Activated CD8-positive, alpha-beta memory T cell treated with anti-CD3 and anti-CD28 coated beads, Interleukin-2, amount 50 U/mL, for 24 hours (primary cell): ENCODE measurements around the gene NAV2.
"Not testable (repeated sequence)": the region's sequence is repeated elsewhere in the genome, so short reads cannot be mapped to it uniquely, and the experiment has no call there.

Experiments
- DNase-seq: peaks from one replicate; pipeline ENCODE4 v3.0.0-alpha.2; 2020; ENCODE audit errors: extremely low read depth

Gene NAV2

DNA sequence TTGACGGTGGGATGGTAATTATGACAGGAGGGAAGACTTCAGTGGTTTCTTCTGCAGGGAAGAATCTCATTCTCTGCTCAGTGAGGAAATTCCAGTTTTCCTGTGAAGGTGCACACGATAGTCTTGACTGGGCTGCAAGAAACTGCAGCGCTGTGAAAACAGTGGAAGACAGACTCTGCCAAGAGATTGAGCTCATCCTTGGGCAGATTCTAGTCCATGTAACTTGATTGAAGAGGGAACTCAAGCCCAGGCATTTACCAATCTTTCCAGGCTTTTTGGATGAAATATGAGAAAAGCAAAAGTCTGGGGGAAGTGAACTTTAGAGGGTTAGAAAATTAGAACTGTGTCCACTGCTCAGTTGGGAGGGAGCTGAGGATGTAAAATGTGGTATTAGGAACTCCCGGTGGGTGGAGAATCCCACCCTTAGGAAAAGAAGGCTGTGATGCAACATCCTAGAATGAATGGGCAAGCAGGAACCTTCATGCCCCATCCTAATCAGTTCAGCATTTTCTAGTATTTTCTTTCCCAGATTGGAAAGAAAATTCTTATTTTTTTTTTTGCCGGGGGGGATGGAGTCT, 235.0 kb downstream of the NAV2 start:
- DNase-seq: no peak

DNA sequence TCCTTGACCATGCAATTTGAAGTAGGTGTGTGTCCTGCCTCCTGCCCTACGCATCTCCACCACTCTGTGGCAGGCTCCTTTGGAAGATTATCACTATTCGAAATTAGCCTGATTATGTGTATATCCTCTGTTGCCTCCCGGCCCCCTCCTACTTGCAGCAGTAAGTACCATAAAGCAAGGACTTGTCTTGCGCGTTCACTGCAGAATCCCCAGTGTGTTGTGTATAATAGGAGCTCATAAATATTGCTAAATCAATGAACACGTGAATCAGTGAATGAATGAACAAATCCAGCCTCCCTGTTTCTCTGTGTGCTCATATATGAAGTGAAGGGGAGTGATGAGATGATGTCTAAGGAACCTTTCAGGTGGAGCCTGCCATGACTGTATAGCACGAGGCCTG, 237.0 kb downstream of the NAV2 start:
- DNase-seq: no peak

DNA sequence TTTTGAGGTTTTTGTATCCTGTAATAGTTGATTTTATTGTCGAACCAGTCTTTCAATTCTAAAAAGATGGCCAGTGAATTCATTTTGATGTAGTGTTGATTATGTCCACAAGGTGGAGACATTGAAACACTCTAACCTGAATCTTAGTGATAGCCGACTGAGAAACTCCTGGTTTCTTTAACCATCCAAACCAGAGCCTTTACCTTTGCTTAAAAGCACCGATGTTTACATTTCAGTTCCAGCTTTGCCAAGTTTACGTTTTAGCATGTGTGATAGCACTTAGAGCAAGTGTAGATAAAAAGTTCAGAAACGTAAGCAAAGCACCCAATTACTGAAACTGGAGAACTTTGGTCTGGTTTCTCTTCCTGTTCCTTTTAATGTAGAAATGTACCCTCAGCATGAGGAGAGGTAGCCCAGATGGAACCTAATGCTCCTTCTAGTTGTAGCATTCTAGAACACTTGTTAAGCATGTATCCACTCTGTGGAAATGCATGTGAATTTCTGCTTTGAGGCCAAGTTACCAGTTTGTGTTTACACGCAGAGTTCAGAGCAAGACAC, 239.0 kb downstream of the NAV2 start:
- no peak for DNase-seq

DNA sequence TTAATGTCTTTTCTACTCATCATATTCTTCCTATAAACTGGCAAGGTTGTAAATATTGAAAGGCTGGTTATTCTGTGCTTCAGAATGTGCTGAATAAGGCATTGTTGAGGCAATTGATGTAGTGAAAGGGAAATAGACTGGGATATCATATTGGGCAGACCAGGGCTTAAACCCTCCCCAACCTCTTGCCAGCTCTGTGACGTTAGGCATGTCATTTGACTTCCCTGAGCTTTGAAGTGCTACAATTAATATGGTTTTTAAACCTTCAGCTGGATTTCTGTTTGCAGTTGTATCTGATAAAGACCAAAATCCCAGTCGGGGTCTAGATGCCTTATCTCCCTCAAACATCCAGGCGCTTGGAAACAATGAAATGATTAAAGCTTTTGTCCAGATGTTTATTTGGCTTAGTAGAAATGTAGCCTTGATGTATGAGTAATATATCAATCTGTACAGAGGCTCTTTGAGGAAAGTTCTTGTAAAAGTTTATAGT, 239.5 kb downstream of the NAV2 start:
- no peak for DNase-seq

DNA sequence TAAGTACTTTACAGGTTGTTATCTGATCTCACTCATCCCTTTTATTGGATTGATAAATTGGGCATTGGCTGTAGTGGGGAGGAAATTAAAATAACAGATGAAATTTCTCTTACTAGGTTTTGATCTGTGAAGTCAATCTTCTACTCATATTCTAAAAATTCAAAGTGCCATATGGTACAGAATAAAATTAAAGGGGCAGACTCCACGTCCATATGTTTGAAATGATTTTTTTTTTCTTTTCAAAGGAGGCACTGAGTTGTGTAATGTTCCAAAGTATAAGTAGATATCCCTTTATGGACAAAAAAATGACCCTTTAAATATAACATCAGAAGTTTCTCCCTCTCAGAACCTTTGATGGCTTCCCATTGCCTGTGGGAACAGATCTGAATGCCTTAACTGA, 240.3 kb downstream of the NAV2 start:
- no peak for DNase-seq

DNA sequence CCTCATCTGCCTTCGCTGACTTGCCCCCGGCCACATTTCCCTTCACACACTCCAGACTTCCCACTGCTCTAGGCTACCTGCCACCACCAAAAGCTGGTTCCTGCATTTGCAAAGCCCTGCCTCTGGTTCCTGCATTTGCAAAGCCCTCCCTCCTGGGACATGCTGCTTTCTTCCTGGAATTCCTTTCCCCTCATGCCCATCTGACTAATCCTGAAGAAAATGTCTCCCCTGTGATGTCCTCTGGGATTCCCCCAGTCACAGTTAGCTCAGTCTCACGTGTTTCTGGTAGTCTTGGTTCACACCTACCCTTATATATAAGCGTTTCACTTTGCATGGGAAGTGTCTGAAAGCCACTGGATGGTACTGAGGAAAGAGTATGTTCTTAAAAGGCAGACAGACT, 240.7 kb downstream of the NAV2 start:
- DNase-seq: no peak

DNA sequence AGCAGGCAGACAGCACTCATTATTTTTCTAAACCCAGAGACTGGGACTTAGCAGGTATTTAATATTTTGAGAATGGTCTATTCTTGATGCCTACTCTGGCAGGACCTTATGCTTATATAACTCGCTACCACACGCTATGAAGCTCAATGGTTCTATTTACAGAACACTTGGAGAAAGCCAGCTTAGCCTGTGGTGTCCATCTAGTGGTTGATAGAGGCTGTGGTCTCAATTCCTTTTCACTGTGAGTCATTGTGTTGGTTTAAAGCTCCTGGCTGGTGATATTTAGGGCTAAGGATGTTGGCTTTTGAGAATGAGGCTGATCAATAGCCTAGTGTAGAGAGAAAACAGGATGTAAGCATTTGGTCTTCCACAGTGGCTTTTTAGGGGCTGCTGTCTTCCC, 241.3 kb downstream of the NAV2 start:
- no peak for DNase-seq

DNA sequence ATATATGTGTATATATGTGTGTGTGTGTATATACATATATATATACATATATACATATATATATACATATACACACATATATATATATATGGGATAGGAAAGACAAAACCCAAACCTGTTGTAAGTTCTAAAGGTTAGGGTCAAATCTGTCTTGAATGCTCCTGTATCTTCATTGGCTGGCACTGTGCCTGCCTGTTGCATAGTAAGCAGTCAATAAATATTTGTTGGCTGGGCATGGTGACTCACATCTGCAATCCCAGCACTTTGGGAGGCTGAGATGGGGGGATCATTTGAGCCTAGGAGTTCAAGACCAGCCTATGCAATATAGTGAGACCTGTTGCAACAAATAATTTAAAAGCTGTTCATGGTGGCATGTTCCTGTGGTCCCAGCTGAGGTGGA, 242.3 kb downstream of the NAV2 start:
- no peak for DNase-seq

DNA sequence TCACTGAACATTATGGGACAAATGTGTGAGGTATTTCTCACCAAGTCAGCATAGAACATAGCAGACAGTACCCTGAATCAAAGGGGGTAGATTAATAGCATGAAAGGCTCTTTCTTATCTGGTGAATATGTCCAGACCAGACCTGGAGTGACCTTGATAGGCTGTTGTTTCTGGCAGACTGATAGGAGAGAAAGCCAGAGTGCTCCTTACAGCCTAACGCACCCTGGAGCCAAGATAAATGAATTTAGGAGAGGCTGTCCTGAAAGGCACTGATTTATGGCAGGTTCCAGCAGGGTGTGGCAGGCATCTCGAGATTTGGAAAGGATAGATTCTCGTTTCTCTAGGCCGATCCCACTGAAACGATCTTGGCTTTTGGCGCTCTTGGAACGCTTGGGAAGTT, 243.0 kb downstream of the NAV2 start:
- DNase-seq: no peak

DNA sequence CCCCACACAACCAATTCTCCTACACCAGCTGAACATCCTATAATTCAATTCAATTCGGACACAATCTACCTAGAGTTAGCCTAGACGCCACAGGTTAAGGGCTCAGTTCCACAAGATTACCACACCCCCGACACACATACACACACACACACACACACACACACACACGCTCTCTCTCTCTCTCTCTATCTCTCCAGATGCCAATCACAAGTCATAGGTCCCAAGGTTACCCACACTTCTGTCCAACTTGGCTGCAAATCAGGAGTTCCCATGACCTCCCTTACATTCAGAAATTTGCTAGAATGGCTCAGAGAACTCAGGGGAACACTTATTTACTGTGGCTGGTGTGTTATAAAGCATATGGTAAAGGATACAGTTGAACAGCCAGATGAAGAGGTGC, 243.6 kb downstream of the NAV2 start:
- DNase-seq: no peak

DNA sequence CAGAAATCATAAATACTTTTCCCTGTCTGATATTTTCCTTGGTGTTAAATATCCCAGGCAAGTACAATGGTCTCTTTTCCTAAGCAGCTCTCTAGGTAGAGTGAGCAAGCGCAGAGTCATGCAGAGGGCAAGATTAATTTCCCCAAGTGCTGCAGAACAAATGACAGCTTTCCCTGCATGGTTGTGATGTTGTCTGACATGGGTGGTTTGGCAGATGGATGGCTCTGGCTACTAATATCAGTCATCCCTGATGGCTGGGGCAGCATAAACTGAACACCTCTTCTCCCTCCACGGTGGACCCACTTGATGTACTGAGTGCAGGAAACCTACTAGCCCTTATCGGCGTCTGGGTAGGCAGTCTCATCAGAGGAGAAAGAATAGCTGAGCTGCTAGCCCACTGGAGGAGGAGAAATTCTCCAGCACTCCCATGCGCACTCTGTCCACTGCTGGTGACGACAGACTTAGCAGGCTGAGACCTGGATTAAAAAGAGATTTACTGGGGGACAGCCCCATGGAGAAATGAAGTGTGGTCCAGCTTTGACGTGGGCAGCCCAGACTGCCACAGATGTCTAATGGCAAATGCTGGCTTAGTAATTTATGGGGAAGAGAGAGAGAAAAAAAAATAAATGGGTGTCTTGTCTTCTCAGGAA, 244.8 kb downstream of the NAV2 start:
- no peak for DNase-seq

DNA sequence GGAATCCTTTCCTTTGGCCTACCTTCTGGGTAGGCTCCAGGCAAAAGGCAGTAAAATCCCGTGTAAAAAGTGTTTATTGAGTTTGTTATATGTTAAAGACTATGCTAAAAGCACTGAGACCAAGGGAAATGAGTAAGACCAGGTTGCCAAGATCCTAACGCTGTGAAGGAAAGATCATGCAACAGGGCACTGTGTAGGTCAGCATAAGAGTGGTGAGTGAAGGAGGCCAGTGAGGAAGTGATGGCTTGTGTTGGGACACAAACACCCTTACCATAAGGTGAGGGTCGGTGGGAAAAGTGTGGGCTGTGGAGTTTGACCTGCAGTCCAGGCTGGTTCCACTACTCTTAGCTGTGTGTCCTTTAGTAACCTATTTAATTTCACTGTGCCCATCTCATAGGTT, 245.6 kb downstream of the NAV2 start:
- DNase-seq: no peak

DNA sequence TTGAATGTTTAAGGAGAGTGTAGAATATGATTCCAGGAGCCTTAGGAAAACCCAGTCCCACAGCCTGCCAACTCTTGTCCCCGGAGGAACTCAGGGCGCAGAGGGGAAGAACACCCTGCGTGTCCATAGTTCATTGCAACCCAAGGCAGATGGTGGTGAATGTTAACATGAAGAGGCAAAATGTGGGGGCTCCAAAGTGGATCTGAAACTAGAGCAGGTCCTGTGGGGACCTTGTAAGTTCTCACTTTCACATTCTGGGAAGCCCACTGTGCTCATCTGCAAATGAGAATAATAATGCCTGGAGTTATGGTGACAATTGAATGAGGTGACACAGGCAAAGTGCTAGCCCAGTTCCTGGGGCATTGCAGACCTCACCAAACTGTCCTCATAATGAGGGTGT, 246.6 kb downstream of the NAV2 start:
- DNase-seq: no peak

DNA sequence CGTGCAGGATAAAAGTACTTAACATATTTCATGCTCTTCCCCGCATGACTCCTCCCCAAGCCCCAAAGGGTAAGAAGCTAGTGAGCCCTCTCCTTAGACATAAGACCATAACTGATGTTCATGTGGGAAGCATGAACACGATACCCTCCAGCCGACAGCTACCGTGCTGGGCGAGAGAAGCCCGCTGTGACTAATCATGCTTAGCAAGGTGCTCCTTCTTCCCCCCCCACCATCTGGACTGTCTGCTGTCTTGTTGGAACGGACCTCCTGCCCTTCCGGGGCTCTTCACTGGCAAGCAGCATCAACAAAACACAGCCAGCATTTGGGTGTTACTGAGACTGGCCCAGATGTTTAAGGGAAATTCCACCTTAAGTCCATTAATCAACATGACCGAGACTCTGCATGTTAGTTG, 247.0 kb downstream of the NAV2 start:
- no peak for DNase-seq

DNA sequence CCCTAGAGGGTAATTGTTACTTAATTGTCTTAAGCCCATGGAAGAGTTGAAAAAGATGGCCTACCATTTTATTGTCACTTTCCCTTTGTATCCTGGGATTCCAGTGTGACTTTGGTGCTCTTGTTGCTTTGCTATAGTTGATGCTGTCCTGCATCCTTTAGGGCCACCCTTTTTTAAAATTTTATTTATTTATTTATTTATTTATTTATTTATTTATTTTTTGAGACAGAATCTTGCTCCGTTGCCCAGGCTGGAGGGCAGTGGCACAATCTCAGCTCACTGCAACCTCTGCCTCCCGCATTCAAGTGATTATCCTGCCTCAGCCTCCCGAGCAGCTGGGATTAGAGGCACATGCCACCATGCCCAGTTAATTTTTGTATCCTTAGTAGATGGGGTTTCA, 247.8 kb downstream of the NAV2 start:
- not testable (repeated sequence) for DNase-seq

DNA sequence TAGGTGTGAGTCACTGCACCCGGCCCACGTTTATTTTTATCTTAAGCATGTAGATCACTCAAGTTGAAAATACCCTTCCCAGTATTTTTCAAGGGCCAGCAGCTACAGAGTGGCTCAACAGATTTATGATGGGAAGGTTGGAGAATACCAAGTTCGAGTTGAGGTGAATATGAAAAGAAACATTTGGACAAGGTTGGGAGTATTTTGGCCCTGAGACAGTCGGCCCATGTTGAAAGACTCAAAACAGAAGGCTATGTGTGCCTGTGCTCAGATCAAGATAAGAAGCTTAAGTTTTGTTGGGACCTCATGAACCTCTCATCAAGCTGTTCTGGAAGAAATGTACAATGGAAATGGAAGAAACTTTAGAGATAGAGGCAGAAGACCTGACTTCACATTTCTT, 248.6 kb downstream of the NAV2 start:
- no peak for DNase-seq

DNA sequence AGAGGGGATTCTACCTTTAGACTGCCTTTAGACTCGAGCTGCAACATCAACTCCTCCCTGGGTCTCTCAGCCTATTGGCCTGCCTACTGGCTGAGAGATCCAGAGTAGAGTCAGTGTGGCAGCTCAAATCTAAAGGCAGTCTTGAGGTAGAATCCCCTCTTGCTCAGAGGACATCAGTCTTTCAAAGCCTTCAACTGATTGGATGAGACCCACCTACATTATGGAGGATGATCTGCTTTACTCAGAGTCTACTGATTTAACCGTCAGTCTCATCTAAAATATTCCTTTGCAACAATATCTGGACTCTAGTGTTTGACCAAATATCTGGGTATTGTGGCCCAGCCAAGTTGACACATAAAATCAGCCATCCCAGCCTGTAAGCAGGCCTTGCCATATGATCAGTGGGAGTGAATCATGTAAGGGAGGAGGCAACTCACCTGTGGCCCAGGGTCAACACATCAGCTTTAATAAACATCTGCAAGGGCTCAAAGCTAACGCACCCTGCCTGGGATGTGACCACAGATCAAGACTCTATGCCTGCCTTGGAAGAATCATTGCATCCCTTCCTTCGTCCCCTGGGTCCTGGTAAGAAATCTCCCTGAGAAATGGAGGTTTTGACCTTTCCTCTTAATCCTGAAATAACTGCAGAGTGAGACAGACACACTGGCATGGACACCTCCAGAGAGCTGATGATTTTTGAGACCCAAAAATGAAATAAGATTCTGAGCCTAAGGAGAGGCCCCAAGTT, 249.6 kb downstream of the NAV2 start:
- no peak for DNase-seq

DNA sequence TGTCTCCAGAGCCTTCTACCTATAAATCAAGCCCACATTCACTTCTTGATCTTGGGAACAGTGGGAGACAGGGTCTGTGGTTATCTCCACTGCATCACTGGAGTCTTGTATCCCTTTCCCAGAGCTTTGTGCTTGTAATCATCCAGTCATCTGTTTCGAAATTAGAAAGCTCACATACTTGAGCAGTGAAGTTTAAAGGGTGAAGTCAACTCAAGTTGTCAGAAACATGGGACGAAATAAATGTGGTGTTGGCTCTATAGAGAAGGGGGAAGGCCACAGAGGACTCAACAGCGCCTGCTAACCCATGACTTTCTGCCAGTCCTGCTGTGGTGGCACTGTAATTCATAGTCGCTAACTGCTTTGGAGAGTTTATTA, 250.2 kb downstream of the NAV2 start:
- DNase-seq: no peak

DNA sequence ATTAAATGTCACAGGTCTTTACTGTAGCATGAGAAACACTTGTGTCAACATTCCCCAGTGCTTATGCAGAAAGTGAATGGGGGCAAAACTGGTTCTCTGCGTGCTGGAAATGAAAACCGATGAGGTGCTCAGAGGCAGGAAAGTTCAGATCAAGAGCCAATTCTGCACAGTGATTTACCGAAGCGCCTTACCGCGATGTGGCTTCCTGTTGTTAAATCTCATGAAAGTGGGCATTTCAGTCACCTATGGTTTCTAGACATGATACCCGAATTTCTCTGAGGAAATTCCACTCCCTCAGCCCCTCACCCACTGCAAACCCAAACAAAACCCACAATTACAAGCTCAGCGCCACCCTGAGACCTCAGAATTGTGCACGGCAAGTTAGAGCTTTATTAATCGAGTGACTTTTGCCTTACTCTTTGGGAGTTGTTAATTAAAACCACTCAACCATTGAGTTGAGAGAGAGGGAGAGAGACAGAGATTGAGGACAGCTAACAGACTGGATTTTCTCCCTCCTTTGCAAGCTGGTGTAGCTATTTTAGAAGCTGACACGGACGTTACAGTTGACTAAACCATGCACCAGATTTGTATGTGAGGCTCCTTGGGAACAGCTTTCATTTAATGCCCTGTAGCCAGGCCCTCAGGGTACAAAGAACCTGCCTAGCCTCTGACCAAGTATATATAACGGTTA, 251.2 kb downstream of the NAV2 start:
- no peak for DNase-seq

DNA sequence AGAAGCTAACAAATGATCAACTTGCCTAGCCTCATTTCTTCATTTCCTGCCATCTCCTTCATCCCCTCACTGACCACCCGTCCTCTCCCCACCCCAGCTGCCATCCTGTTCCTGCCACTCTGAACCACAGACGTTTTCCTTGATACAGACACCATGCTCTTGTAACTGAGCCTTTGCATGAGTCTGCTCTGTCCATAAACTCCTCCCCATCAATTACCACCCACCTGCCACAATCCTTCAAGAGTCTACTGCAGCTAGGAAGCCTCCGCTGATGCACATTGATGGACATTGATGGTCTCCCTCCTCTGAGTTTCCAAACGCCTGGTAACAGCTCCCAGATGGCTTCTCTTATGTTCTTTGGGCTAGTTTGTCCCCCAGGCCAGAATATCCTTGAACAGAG, 253.8 kb downstream of the NAV2 start:
- no peak for DNase-seq

DNA sequence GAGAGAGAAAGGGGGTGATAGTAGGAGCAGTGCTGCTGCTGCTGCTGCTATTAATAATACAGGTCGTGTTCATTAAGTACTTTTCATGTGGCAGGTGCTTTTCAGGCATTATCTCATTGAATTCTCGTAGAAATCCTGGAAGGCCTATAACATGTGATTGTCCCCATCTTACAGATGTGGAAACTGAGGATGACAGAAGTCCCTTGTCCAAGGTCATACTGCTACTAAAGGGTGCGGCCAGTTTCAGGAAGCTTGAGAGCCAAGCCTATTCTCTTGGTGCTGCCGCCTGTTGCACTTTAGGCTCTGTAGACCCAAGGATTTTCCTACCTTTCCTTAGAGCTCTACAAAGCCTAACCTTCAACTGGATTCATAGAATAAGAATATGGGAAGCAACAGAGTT, 254.3 kb downstream of the NAV2 start:
- DNase-seq: no peak

DNA sequence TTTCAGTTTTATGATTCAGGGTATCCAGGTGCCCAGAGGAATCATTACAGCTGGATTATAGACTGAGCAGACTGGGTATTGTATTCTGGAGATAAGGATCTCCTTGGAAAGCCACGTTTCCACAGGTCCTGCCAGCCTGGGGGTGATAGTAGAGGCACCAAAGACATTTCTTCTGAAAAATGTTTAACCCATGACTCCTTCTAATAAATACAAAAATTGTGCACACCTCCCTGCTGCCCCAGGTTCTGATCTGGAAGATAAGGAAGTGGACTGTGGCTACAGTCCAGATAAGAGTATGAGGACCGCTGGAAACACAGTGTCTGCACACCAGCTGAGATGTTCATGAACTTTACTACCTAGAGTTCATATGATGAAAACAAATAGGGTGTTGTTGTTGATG, 255.2 kb downstream of the NAV2 start:
- no peak for DNase-seq
